ENCODE data around the gene RNF114. TPM values are rescaled to one million over a fixed set of nuclear protein-coding genes. Genes with fewer than 3 reads are reported as not detected.
"Not testable (repeated sequence)": the region's sequence is repeated elsewhere in the genome, so short reads cannot be mapped to it uniquely, and the experiment has no call there.

The RNF114 gene
- total RNA-seq, 4 donors from 2014 or later, result 132 to 279 (median 179) TPM

- DNase-seq, result no peak
- H3K4me1 ChIP-seq, result peaks cover 3 to 16% of the 10 kb centered on the region in 2 donors
- H3K27ac ChIP-seq, result no peak overlapping the region
- 68 to 80% methylated on average over 2 of the region's 2 CpGs for WGBS, 2 donors
- no peaks in the 10 kb centered on the region for H3K9me3 ChIP-seq
- H3K27me3 ChIP-seq, result no peaks in the 10 kb centered on the region
- no peaks in the 10 kb centered on the region for H3K36me3 ChIP-seq
- no peak for TF ChIP-seq POLR2A (IDR thresholded peaks at IDR 0.05)
- no peak for TF ChIP-seq CTCF (IDR thresholded peaks at IDR 0.05)
- intact Hi-C loops (cut with DNase I), result loop anchor here (10.0 kb wide), 1 partner anchor 198 kb away; no protein-coding TSS in a partner anchor
- H3K4me3 ChIP-seq (replicated peaks in 1 of 3), result no peak overlapping the region
These were observed 40.3 kb downstream of the RNF114 start for GRCh38 chr20:49976542-49976941.

GRCh38 chr20:49977740-49978139 lies 41.5 kb downstream of the RNF114 start:
- not testable (repeated sequence) for DNase-seq; H3K9me3 ChIP-seq; H3K4me3 ChIP-seq (replicated peaks in 1 of 3); H3K36me3 ChIP-seq; H3K27me3 ChIP-seq; H3K27ac ChIP-seq
- peaks cover 9 to 26% of the 10 kb centered on the region in 2 donors for H3K4me1 ChIP-seq
- intact Hi-C loops (cut with DNase I), result loop anchor here (2.0 to 10.0 kb wide), 2 partner anchors 93 to 197 kb away; no protein-coding TSS in a partner anchor
- whole genome bisulfite sequencing, 2 donors, result 93 to 96% methylated on average over 2 of the region's 2 CpGs

- TF ChIP-seq CTCF (IDR thresholded peaks at IDR 0.05) (no peak), POLR2A (IDR thresholded peaks at IDR 0.05) (no peak)
- 72 to 79% methylated on average over 3 of the region's 3 CpGs for WGBS, 2 donors
- Histone ChIP-seq H3K4me3 (replicated peaks in 1 of 3) (no peak overlapping the region), H3K9me3 (no peaks in the 10 kb centered on the region), H3K36me3 (no peaks in the 10 kb centered on the region), H3K27ac (no peak overlapping the region), H3K27me3 (no peaks in the 10 kb centered on the region), H3K4me1 (peaks cover 9 to 26% of the 10 kb centered on the region in 2 donors)
- intact Hi-C loops (cut with DNase I), result loop anchor here (2.0 to 10.0 kb wide), 2 partner anchors 92 to 196 kb away; no protein-coding TSS in a partner anchor
- no peak for DNase-seq
These were observed 42.5 kb downstream of the RNF114 start for GRCh38 chr20:49978685-49979029.

GRCh38 chr20:49979030-49979832 lies 43.0 kb downstream of the RNF114 start:
- TF ChIP-seq CTCF (IDR thresholded peaks at IDR 0.05) (peak; percentile 97 to 100 (median 100)), POLR2A (IDR thresholded peaks at IDR 0.05) (no peak)
- Histone ChIP-seq H3K27me3 (no peaks in the 10 kb centered on the region), H3K4me1 (peaks cover 13 to 26% of the 10 kb centered on the region in 2 donors), H3K27ac (peak overlapping the region in 1 of 3 donors; percentile 15), H3K9me3 (no peaks in the 10 kb centered on the region), H3K36me3 (peaks cover 0 to 5% of the 10 kb centered on the region in 2 donors), H3K4me3 (replicated peaks in 1 of 3) (no peak overlapping the region)
- DNase-seq, result peak; percentile 65 to 67
- 26 to 36% methylated on average over 21 to 22 of the region's 37 CpGs for WGBS, 2 donors
- intact Hi-C loops (cut with DNase I), result loop anchor here (2.0 to 10.0 kb wide), 2 partner anchors 92 to 196 kb away; no protein-coding TSS in a partner anchor

GRCh38 chr20:49980140-49981008 lies 44.2 kb downstream of the RNF114 start:
- peak; percentile 39 to 45 for DNase-seq
- Histone ChIP-seq H3K36me3 (peaks cover 0 to 16% of the 10 kb centered on the region in 2 donors), H3K4me3 (replicated peaks in 1 of 3) (no peak overlapping the region), H3K4me1 (peaks cover 25 to 35% of the 10 kb centered on the region in 2 donors), H3K27ac (peak overlapping the region in 1 of 3 donors; percentile 54), H3K27me3 (no peaks in the 10 kb centered on the region), H3K9me3 (no peaks in the 10 kb centered on the region)
- TF ChIP-seq CTCF (IDR thresholded peaks at IDR 0.05) (no peak), POLR2A (IDR thresholded peaks at IDR 0.05) (no peak)
- 71 to 77% methylated on average over 11 of the region's 11 CpGs for WGBS, 2 donors
- intact Hi-C loops (cut with DNase I), result loop anchor here (10.0 kb wide), 1 partner anchor 174 kb away; the partner anchor contains the start of gene PEDS1

All from thyroid gland (tissue), 4 donors.